Breast epithelium (tissue), 4 donors: ENCODE results near the gene PLEKHM2. TPM values are rescaled to one million over a fixed set of nuclear protein-coding genes. Genes with fewer than 3 reads are reported as not detected.
"Not testable (repeated sequence)": the region's sequence is repeated elsewhere in the genome, so short reads cannot be mapped to it uniquely, and the experiment has no call there.

Experiments used
- DNase-seq, 2 donors: peaks; one replicate each; pipeline ENCODE4 v3.0.0-alpha.2; 2019; ENCODE audit warnings: low spot score in 2 of 2
- H3K27ac ChIP-seq, 2 donors: fragments of 200-600 bp; sonication (generic) in 1 of 2; one replicate each; pipeline ENCODE4 v1.5.1; 2016 to 2019; ENCODE audit warnings: mild to moderate bottlenecking in 1 of 2
- H3K27me3 ChIP-seq, 2 donors: fragments of 200-600 bp; sonication (generic) in 1 of 2; one replicate each; pipeline versions ENCODE4 v1.5.1 to v1.6.0; 2017 to 2019; ENCODE audit warnings: control low read depth in 1 of 2, mild to moderate bottlenecking in 1 of 2
- H3K36me3 ChIP-seq: fragments of 200-600 bp; one replicate; pipeline ENCODE4 v1.5.1; 2019
- H3K4me1 ChIP-seq, 2 donors: fragments of 200-600 bp; sonication (generic); one replicate each; pipeline ENCODE4 v1.5.1; 2016 to 2019; ENCODE audit warnings: control low read depth in 1 of 2
- H3K4me3 ChIP-seq, 3 donors: fragments of 200-600 bp; sonication (generic); 1 replicate in 2 of 3; 2 replicates in 1 of 3; pipeline ENCODE4 v1.5.1; 2016 to 2019; ENCODE audit warnings: mild to moderate bottlenecking in 3 of 3, moderate library complexity in 2 of 3
- H3K9me3 ChIP-seq, 2 donors: fragments of 200-600 bp; sonication (generic) in 1 of 2; one replicate each; pipeline ENCODE4 v1.5.1; 2016 to 2019; ENCODE audit warnings: control low read depth in 1 of 2
- CTCF ChIP-seq, 3 donors: fragments of 450-650 bp; IDR thresholded peaks; one replicate each; pipeline ENCODE4 v1.5.1; 2016 to 2017; ENCODE audit warnings: antibody characterized with exemption in 3 of 3, mild to moderate bottlenecking in 3 of 3, moderate library complexity in 3 of 3
- POLR2A ChIP-seq: fragments of 450-650 bp; IDR thresholded peaks from one replicate; pipeline ENCODE4 v1.6.1; 2016; ENCODE audit warnings: antibody characterized with exemption, mild to moderate bottlenecking, moderate library complexity
- POLR2AphosphoS5 ChIP-seq, 3 donors: sonication (generic); formaldehyde crosslinking; IDR thresholded peaks; one replicate each; pipeline ENCODE4 v1.6.1; 2017; ENCODE audit warnings: antibody characterized with exemption in 3 of 3
- intact Hi-C: fragments of 100-400 bp; cut with DNase I; formaldehyde crosslinking; loops from one replicate; pipeline ENCODE4 v1.15.1; 2023; ENCODE audit warnings: low total_unique reads
- total RNA-seq, 3 donors: library from RNA; depleted of rRNA; stranded (reverse); fragments of >200 nt; gene quantifications; one replicate each; pipeline ENCODE4 v1.1.0, GENCODE V29; 2016

Gene PLEKHM2
- total RNA-seq, 3 donors from 2014 or later, result 29.7 to 56.5 (median 41.6) TPM

- intact Hi-C loops, result no loop called here
- no peak for DNase-seq
- Histone ChIP-seq H3K4me3 (no peak overlapping the region), H3K36me3 (peaks cover 13% of the 10 kb centered on the region), H3K27ac (no peak overlapping the region), H3K27me3 (no peaks in the 10 kb centered on the region), H3K4me1 (no peaks in the 10 kb centered on the region), H3K9me3 (no peaks in the 10 kb centered on the region)
- no peak for TF ChIP-seq POLR2AphosphoS5 (IDR thresholded peaks at IDR 0.05)
- TF ChIP-seq POLR2A, result no peak
- TF ChIP-seq CTCF (IDR thresholded peaks at IDR 0.05), result no peak
These were observed 43.5 kb upstream of the PLEKHM2 start for GRCh38 chr1:15640667-15641066.

GRCh38 chr1:15649937-15650336 is 34.2 kb upstream of the PLEKHM2 start:
- Histone ChIP-seq H3K27me3 (no peaks in the 10 kb centered on the region), H3K36me3 (no peaks in the 10 kb centered on the region), H3K4me1 (no peaks in the 10 kb centered on the region), H3K4me3 (no peak overlapping the region), H3K9me3 (no peaks in the 10 kb centered on the region), H3K27ac (no peak overlapping the region)
- DNase-seq, result no peak
- TF ChIP-seq POLR2A (no peak), CTCF (IDR thresholded peaks at IDR 0.05) (no peak), POLR2AphosphoS5 (IDR thresholded peaks at IDR 0.05) (no peak)
- intact Hi-C loops, result no loop called here

- Histone ChIP-seq H3K9me3 (no peaks in the 10 kb centered on the region), H3K4me1 (no peaks in the 10 kb centered on the region), H3K36me3 (no peaks in the 10 kb centered on the region), H3K27me3 (no peaks in the 10 kb centered on the region), H3K27ac (no peak overlapping the region), H3K4me3 (no peak overlapping the region)
- intact Hi-C loops, result no loop called here
- TF ChIP-seq CTCF (IDR thresholded peaks at IDR 0.05) (no peak), POLR2AphosphoS5 (IDR thresholded peaks at IDR 0.05) (no peak), POLR2A (no peak)
- DNase-seq, result no peak
These were observed 33.7 kb upstream of the PLEKHM2 start for GRCh38 chr1:15650433-15650832.

GRCh38 chr1:15652130-15652529 is 32.0 kb upstream of the PLEKHM2 start:
- H3K36me3 ChIP-seq, intact Hi-C loops, H3K4me1 ChIP-seq, H3K9me3 ChIP-seq, H3K27me3 ChIP-seq, DNase-seq, H3K4me3 ChIP-seq, H3K27ac ChIP-seq: not testable (repeated sequence)

GRCh38 chr1:15654091-15654690 is 29.9 kb upstream of the PLEKHM2 start:
- no peak for DNase-seq
- Histone ChIP-seq H3K4me1 (no peaks in the 10 kb centered on the region), H3K4me3 (no peak overlapping the region), H3K27me3 (no peaks in the 10 kb centered on the region), H3K9me3 (no peaks in the 10 kb centered on the region), H3K27ac (no peak overlapping the region), H3K36me3 (peaks cover 3% of the 10 kb centered on the region)
- no peak for TF ChIP-seq POLR2AphosphoS5 (IDR thresholded peaks at IDR 0.05)
- TF ChIP-seq CTCF (IDR thresholded peaks at IDR 0.05), result no peak
- TF ChIP-seq POLR2A, result no peak
- intact Hi-C loops, result no loop called here

- H3K4me1 ChIP-seq, result no peaks in the 10 kb centered on the region
- no peak overlapping the region for H3K27ac ChIP-seq
- DNase-seq, result no peak
- H3K4me3 ChIP-seq, result no peak overlapping the region
- H3K9me3 ChIP-seq, result no peaks in the 10 kb centered on the region
- intact Hi-C loops, result no loop called here
- TF ChIP-seq POLR2AphosphoS5 (IDR thresholded peaks at IDR 0.05), result no peak
- no peak for TF ChIP-seq POLR2A
- TF ChIP-seq CTCF (IDR thresholded peaks at IDR 0.05), result no peak
- H3K36me3 ChIP-seq, result peaks cover 3% of the 10 kb centered on the region
- no peaks in the 10 kb centered on the region for H3K27me3 ChIP-seq
These were observed 27.7 kb upstream of the PLEKHM2 start for GRCh38 chr1:15656464-15656863.
